Stomach (tissue), 9 donors: Measurements from ENCODE around the gene ITGB5. TPM values are rescaled to one million over a fixed set of nuclear protein-coding genes. Genes with fewer than 3 reads are reported as not detected.
"Not testable (repeated sequence)": the region's sequence is repeated elsewhere in the genome, so short reads cannot be mapped to it uniquely, and the experiment has no call there.

Experiments
- DNase-seq, 2 donors: peaks; one replicate each; pipeline versions ENCODE4 v3.0.0 to v3.0.0-alpha.2; 2013 to 2019
- H3K27ac ChIP-seq, 5 donors: fragments of 200-600 bp in 4 of 5; sonication (generic) in 4 of 5; one replicate each; pipeline ENCODE4 v1.5.1; 2013 to 2019; ENCODE audit warnings: mild to moderate bottlenecking in 1 of 5, moderate library complexity in 1 of 5
- H3K27me3 ChIP-seq, 3 donors: fragments of 200-600 bp; sonication (generic); one replicate each; pipeline ENCODE4 v1.5.1; 2017 to 2019; ENCODE audit warnings: mixed run types in 1 of 3
- H3K36me3 ChIP-seq, 4 donors: fragments of 200-600 bp; sonication (generic); 1 replicate in 3 of 4; 2 replicates in 1 of 4; pipeline ENCODE4 v1.5.1; 2016 to 2019
- H3K4me1 ChIP-seq, 4 donors: fragments of 200-600 bp; sonication (generic); one replicate each; pipeline ENCODE4 v1.5.1; 2016 to 2019
- H3K4me3 ChIP-seq, 4 donors: fragments of 200-600 bp; sonication (generic) in 3 of 4; one replicate each; pipeline ENCODE4 v1.5.1; 2016 to 2019; ENCODE audit warnings: mild to moderate bottlenecking in 1 of 4
- H3K9me3 ChIP-seq, 4 donors: fragments of 200-600 bp; sonication (generic); one replicate each; pipeline ENCODE4 v1.5.1; 2016 to 2019
- CTCF ChIP-seq, 7 experiments: fragments of 450-650 bp in 4 of 7; fragments of 200-600 bp in 3 of 7; sonication (generic) in 3 of 7; IDR thresholded peaks; one replicate each; pipeline ENCODE4 v1.5.1; 2016 to 2019; ENCODE audit warnings: antibody characterized with exemption in 7 of 7, control low read depth in 2 of 7, mild to moderate bottlenecking in 1 of 7
- EP300 ChIP-seq: sonication (generic); formaldehyde crosslinking; IDR thresholded peaks from one replicate; pipeline ENCODE4 v1.6.1; 2017; ENCODE audit warnings: antibody characterized with exemption
- POLR2A ChIP-seq, 4 donors: fragments of 450-650 bp; IDR thresholded peaks; one replicate each; pipeline ENCODE4 v1.6.1; 2016; ENCODE audit warnings: antibody characterized with exemption in 4 of 4, control low read depth in 2 of 4, mild to moderate bottlenecking in 1 of 4, moderate library complexity in 1 of 4
- POLR2AphosphoS5 ChIP-seq, 3 donors: sonication (generic); formaldehyde crosslinking; IDR thresholded peaks; one replicate each; pipeline ENCODE4 v1.6.1; 2016; ENCODE audit warnings: antibody characterized with exemption in 3 of 3
- WGBS, 5 donors: extraction: QIAGEN DNeasy Blood & Tissue Kit in 3 of 5; methylation state at CpG; one replicate each; pipeline versions ENCODE4 v1.1.5 to v1.1.7; 2013 to 2018; 5-methylcytosine and 5-hydroxymethylcytosine counted together
- intact Hi-C: fragments of 100-400 bp; cut with DNase I; formaldehyde crosslinking; loops from one replicate; pipeline ENCODE4 v1.15.1; 2023; ENCODE audit warnings: low total_unique reads
- polyA plus RNA-seq, 3 donors: library from polyadenylated mRNA; stranded (reverse); fragments of 200-250 nt; gene quantifications; one replicate each; pipeline ENCODE4 v1.2.3, GENCODE V29; 2013
- total RNA-seq, 5 donors: library from RNA; depleted of rRNA; stranded (reverse); fragments of >200 nt; gene quantifications; one replicate each; pipeline versions ENCODE4 v1.1.0 to v1.2.3, GENCODE V29; 2014 to 2016
- donor health status: healthy with polysubstance abuse.
- donor health status: Bipolar disorder and iron deficiency.
- donor health status: healthy.

ITGB5 gene
- total and polyA plus RNA-seq, 8 donors: 8.2 to 205 (median 54.1) TPM

DNA sequence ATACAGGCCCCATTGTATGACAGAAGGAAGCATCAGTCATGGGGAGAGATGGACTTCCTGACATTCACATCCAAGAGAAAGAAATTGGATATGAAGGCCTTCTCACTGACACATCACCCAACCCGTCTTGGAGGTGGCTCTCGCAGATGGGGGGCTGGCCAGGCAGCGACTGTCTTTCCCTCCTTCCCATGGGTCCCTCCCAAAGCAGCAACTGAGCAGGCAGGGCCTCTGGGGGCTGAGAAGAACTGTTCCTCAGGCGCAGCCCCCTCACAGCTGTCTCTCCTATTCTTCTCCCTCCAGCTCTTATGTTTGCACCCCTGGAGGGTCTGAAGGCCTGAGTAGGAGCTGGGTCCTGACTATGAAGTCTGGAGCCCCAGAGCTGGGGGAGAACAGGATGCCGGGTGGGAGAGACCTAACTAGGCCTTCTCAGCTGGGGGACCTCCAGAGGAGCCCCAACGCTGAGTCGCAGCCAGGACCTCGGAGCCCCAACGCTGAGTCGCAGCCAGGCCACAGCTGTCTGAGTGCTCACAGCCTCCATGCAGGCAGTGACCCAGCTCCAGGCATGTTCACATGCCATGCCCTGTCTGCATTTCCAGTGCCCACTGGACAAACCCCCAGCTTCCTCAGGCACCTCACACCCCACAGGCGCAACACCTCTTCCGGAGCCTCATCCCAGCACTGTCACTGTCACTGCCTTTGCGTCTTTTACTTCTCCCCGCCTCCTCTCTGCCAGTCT lies 127.3 kb downstream of the ITGB5 start:
- no peak for TF ChIP-seq CTCF (IDR thresholded peaks at IDR 0.05)
- no peak for TF ChIP-seq EP300

DNA sequence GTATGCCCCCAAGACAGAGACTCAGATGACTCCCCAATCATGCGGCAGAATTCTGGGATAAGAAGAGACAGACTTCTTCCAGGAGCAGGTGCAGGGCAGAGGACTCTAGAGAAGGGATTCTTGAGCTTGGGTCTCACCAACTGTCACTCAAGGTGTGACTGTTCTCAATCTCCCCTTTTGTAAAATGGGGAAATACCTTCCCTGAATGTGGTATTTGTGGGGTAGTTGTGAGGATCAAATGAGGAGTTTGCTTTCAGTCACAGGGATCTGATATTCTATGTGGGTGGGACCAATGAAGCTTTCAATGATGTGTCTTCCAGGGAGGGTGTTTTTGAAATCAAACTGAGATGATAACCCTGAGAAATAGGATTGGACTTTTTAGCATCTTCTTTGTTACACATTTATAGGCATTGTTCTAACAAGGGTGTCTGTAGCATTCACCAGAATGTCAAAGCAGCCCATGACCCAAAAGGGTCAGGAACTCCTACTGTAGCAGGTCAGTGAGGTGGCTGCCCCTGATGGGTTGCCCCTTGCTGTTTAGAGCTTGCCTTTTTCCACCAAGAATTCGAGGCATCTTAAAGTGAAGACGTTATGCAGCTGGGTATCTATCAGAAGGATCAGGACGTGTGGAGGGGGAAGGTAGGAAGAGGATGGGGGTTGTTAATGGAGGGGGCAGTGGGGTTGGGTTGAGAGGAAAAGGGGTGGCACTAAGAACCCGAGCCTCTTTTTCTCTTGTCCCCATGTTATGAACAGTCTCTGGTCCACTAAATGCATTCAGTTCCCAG lies 128.1 kb downstream of the ITGB5 start:
- no peak for DNase-seq
- Histone ChIP-seq H3K4me3 (no peak overlapping the region), H3K4me1 (peaks cover 6 to 21% (median 17%) of the 10 kb centered on the region in 4 donors), H3K27me3 (no peaks in the 10 kb centered on the region), H3K36me3 (peaks cover 0 to 16% (median 14%) of the 10 kb centered on the region in 4 donors), H3K9me3 (no peaks in the 10 kb centered on the region), H3K27ac (no peak overlapping the region)
- intact Hi-C loops: no loop called here
- 61 to 73% (median 66%) methylated on average over 5 of the region's 5 CpGs for WGBS, 5 donors
- TF ChIP-seq POLR2A (IDR thresholded peaks at IDR 0.05) (no peak), EP300 (no peak), CTCF (IDR thresholded peaks at IDR 0.05) (no peak), POLR2AphosphoS5 (IDR thresholded peaks at IDR 0.05) (no peak)

More for the DNA sequence above, 127.3 kb downstream of the ITGB5 start:
- Histone ChIP-seq H3K9me3 (no peaks in the 10 kb centered on the region), H3K27ac (peak overlapping the region in 1 of 5 donors; percentile 76), H3K27me3 (no peaks in the 10 kb centered on the region), H3K36me3 (peaks cover 5 to 24% (median 22%) of the 10 kb centered on the region in 4 donors), H3K4me1 (peaks cover 6 to 21% (median 17%) of the 10 kb centered on the region in 4 donors), H3K4me3 (no peak overlapping the region)
- intact Hi-C loops: no loop called here
- no peak for DNase-seq
- WGBS, 5 donors: 84 to 90% (median 88%) methylated on average over 10 to 14 of the region's 14 CpGs

- H3K4me3 ChIP-seq, H3K27ac ChIP-seq, H3K36me3 ChIP-seq, H3K9me3 ChIP-seq, intact Hi-C loops, H3K27me3 ChIP-seq, DNase-seq: not testable (repeated sequence)
- peaks cover 6 to 21% (median 17%) of the 10 kb centered on the region in 4 donors for H3K4me1 ChIP-seq
- WGBS, 5 donors: 78 to 89% (median 85%) methylated on average over 7 of the region's 7 CpGs
These were observed 129.2 kb downstream of the ITGB5 start for GRCh38 chr3:124757926-124758325.

DNA sequence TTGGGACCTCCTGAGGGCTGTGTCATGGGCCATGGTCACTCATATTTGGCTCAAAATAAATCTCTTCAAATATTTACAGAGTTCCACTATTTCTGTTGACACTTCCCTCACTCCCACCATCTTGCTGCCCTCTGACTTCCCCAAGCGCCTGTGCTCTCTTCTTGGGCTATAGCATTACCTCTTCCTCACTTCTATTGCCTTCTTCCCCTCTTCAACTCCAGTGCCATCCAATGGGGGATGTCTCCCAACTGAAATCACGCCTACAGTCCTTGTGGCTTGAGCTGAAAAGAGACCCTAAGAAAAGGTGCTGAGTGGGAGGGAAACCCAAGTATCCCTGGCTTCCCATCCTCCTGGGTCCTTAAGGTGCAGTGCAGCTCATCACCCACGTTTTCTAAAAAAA lies 135.1 kb downstream of the ITGB5 start:
- 72 to 91% (median 77%) methylated on average over 3 of the region's 3 CpGs for WGBS, 5 donors

More for the DNA sequence above, 135.1 kb downstream of the ITGB5 start:
- H3K4me3 ChIP-seq: no peak overlapping the region
- intact Hi-C loops: no loop called here
- H3K9me3 ChIP-seq: no peaks in the 10 kb centered on the region
- peaks cover 0 to 9% (median 6%) of the 10 kb centered on the region in 4 donors for H3K36me3 ChIP-seq
- no peak for TF ChIP-seq EP300
- TF ChIP-seq CTCF (IDR thresholded peaks at IDR 0.05): no peak
- no peak for TF ChIP-seq POLR2A (IDR thresholded peaks at IDR 0.05)
- TF ChIP-seq POLR2AphosphoS5 (IDR thresholded peaks at IDR 0.05): no peak
- no peaks in the 10 kb centered on the region for H3K27me3 ChIP-seq
- H3K4me1 ChIP-seq: no peaks in the 10 kb centered on the region
- no peak overlapping the region for H3K27ac ChIP-seq
- no peak for DNase-seq
